Activated CD4-positive, alpha-beta T cell treated with anti-CD3 and anti-CD28 coated beads for 4 hours (primary cell): ENCODE measurements around the gene NSD1.

Source experiments
- DNase-seq, 2 donors: peaks; one replicate each; pipeline ENCODE4 v3.0.0-alpha.2; 2020

Gene NSD1

DNA sequence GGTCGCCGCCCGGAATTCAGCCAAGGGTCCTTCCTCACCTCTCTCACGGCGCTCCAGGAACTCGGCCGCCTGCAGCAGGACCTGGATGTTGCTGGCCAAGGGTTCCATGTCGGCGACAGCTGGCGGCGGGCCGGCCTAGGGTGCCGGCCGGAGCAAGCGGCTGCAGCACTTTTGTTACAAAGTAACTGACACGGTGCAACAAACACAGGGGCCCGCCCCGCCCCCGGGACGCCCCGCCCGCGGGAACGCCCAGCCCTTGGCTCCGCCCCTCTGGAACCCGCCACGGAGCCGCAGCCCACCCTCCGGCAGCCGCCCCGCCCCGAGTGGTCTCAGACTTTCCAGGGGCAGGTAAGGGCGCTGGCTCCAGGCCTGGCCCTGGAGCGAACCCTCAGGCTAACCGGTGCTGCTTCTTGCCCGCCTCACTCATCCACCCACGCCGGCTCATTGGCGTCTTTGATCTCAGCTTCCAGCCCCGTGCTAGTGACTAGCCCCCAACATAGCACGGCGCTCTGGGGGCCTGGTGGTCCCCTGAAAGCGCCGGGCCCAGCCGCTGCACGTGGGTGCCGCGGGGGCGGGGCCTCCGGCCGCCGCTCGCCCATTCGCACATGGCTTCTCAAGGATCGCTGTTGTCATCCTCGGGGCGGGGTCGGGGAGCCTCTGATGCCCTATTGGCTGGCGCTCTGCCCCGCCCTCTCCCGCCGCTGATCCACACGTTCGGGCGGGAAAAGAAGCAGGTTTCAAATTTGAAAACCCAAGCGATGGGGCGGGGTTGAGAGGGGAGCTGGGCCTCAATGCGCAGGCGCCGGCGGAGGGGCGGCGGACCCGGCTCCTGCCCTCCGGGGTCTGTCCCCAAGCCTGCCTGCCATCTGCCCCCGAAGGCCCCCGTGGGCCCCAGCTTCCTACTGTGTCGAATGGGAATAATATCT, 178.4 kb downstream of the NSD1 start, which contains the start of gene MXD3:
TSS of gene MXD3 (minus strand) at position 176 of the 926 bp plus-strand sequence. CDS start at position 108, 68 bp downstream.
- DNase-seq: peak; percentile 95 to 97

DNA sequence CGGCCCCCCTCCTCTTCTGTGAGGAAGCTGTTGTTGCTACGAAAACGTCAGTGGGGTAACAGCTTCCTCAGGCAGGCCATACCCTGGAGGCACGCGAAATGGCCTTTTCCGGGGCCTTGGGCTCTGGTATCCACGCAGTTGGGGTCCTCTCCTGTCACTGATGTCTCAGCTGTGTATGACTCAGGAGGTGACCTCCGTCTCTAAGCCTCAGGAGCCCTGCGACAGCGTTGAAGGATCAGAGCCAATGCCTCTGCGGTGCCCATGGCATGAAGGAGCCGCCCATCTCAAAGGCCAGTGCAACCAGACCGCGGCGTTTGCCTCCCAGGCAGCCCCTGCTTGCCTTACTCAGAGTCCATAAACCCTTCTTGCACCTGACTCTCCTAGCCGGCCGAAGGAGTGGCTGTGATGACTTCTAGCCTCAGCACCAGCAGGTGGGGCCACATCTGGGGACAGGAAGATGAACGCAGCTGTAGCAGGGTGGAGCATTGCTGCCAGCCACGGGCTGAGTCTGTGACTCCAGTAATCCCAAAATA, 179.1 kb downstream of the NSD1 start:
- DNase-seq: no peak

DNA sequence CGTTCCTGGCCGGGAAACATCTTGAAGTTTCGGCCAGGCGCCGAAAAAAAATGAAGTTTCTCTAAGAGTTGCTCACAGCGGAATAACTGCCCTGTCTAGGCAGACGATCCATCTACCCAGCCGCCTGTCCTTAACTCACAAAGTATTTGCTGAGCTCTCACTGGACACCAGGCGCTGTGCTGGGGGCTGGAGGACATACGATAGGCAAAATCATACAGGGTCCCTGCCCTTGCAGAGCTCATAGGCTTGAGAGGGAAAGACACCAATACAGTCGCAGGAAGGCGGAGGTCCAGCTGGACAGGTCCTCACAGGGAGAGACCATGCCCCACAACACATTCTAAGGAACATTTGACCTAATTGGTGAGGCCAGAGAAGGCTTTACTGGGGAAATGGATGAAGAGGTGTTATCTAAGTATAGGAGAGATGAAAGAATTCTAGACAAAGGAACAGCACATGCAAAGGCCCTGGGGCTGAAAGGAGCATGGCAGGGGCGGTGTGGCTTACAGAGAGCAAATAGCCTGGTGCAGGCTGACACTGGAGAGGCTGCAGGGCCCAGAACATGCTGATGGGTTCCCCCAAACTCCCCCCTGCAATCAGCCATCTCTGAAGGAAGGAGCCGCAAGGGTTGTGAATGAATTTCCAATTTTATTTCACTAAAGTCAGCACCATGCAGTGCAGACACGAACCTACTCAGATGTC, 180.1 kb downstream of the NSD1 start:
- no peak for DNase-seq

DNA sequence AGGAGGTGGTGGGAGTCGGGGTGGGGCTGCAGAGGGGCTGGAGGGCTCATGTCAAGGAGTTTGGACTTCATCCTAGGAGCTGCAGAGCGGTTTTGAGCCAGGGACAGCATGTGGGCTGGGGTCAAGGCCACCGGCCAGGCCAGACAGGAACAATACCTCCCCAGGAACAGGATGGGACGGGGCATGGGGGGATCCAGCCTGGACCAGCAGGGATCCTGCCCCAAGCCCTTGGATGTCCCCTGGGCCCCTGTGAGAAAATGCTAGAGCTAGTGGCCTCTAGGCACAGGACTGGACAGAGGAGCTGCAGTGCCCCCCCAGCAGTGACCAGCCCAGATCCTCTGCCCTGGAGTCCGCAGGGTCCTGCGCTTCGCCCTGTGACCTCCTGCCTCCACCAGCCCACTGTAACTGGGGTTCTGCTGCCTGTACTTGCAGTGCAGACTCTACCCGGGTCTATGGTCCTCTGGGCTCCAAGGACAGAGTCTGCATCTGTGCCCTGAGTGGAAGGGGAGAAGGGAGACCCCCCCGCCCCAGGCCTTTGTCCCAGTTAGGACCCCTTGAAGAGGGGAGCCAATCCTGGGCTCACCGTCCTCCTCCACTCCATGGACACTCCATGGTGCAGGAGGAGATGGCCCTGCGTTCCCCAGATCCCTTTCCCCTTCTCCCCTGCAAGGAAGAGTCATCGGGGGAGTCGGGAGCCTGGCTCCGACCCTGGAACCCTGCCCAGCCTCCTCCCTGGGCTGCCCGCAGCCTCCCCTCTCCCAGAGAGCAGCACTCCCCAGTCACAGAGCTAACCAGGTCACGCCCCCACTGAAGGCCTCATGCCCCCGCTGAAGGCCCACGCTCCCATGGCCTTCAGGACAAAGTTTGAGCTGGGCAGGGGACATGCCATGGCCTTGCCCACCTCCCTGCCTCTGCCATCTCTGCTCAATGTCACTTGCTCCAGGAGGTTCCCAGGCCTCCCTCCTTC, 181.1 kb downstream of the NSD1 start:
- no peak for DNase-seq

DNA sequence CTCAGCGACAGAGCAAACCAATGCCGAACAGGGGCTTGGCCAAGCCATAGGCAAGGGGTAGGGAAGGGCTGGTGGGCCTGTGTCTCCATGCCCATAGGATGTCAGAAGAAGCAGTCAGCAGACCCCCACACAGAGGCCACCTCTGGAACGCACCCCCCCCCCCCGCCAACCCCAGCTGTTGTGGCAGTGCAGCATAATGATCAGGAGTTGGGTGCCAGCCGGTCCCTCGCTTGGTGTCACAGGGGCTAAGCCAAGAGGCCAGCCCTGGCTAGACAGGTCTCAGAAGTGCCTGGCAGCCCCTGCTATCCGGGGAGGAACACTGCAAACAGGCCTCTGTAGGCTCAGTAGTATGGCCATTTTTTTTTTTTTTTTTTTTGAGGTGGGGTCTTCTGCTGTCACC, 181.8 kb downstream of the NSD1 start:
- no peak for DNase-seq

DNA sequence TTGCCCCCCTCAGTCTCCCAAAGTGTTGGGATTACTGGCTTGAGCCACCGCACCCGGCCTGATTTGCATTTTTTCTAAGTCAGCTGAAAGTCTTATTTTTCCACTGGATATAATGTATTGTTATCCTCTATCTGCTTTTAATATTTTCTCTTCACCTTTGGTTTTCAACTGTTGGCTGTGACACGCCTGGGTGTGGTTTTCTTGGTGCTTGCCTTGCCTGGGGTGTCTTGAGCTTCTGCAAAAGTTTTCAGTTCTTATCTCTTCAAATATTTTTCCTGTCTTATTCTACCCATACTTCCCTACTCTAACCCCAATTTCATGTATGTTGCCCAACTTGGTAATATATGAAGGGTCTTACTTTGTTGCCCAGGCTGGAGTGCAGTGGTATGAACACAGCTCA, 182.4 kb downstream of the NSD1 start:
- no peak for DNase-seq

DNA sequence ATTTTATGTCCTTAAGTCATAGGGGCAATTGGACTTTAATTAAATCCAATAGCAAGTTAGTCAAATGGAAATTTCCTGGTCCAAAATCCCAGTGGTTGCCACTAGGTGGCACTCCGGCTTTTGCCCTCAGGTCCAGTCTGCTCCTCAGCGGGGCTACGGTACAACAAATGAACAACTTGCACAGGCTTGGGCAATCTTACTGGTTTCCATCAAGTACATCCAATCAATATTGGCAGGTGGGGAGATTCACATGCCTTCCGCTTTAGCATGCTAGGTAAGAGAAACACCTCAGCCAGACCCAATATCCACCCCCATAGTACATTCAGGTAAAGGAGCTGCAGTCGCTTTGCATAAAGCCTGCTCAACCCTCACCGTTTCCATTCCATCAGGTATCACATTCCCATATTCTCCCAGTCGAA, 184.4 kb downstream of the NSD1 start:
- peak; percentile 70 to 75 for DNase-seq

DNA sequence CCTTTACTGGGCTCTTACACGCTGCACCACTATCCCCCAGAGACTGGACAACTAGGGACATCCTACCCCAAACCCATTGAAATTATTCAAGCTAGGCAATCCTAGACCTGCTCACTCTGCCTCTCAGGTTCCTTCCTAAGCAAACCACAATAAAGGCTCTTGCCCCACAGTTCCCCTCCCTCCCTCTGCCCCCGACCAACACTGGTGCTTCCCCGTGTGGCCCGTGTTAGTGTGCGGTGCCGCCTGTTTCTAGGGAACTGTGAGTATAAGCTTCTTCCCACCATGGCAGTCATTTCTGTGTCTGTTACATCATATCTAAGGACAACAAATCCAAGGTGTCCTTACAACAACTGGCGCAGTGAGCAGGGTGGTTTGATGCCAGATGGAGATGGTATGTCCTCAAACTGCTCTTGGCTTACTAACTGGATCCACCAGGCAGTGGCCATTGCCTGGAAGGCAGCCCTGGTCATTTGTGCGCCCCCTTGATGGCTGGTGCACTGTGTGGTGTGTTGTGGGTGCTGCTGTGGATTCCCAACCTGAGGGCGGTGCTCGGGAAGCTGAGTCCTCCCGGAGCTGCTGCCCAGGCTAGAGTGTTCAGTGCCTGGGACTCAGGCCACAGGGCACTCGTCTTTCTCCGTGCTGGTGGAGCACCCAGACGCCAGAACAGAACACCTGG, 186.5 kb downstream of the NSD1 start:
- no peak for DNase-seq

DNA sequence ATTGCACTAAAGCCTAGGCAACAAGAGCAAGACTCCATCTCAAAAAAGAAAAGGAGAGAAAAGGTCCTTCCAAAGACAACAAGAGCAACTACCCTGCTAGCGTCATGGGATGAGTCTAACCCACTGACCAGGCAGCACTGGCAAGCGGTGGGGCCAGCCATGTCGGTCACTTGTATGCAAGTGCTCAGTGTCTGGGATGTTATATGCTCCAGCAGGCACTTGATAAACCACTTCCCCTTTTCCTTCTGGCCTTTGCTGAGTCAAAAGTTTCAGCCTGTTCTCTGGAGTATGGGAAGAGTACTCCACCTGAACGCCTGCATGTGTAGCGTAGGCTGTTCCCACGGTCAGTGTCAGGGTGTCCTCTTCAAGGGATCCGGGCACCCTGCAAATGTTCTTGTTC, 187.3 kb downstream of the NSD1 start:
- no peak for DNase-seq

DNA sequence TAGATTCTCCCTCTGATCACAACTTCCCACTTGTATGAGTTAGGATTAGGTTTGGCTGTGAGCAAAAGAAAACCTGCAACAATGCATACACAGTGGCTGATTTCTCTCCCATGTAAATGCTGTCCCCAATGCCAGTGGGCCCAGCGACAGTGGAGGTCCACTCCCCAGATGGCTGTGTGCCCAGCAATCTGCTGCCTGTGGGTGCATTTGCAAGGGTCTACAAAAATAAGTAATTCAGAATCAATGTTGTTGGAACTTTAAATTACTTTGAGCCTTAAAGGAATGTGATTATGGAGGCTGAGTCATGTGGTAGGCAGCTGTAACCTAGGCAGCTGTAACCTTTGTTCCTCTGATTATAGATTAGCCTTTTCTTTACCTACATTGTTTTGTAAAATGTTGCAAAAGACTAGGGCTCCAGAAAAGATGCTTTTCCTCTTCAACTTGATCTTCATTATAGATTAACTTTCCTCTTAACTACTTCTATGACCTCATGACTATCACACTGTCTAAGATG, 192.4 kb downstream of the NSD1 start:
- DNase-seq: no peak

DNA sequence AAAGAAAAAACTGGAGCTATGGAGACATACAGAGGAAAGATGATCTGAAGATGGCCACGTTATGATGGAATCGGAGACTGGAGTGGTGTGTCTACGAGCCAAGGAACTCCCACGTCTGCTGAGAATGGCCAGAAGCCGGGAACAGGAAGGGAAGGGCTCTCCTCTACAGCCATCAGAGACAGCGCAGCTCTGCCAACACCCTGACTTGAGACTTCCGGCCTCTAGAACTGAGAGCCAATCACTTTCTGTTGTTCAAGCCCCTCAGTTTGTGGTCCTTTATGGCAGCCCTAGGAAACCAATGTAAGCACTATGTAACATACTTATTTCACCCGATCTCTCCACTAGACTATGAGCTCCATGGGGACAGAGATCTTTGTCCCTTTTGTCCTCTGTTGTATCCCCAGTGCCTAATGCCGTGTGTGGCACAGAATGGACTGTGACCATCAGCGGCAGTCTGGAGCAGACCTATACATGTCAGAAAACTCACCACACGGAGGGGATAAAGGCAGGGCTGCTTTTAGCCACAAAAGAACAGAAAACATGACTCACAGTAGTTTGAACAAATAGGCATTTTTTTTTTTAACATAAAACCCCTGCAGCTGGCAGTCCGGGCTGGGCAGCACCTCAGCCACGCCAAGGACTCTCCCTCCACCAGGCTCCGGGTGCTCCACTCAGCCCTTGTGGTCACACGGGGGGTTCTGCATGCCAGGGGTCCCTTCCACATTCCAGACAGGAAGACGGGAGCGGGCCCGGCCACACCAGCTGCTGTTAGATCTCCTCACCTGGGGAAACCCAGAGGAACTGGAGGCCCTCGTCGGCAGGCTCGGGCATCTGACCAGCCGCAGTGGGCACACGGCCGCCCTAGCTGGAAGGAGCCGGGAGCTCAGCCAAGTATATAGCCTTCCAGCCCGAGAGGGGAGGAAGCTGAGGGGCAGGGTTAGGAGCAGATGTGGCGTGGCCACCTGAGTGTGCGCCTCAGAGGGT, 194.3 kb downstream of the NSD1 start:
- DNase-seq: no peak

DNA sequence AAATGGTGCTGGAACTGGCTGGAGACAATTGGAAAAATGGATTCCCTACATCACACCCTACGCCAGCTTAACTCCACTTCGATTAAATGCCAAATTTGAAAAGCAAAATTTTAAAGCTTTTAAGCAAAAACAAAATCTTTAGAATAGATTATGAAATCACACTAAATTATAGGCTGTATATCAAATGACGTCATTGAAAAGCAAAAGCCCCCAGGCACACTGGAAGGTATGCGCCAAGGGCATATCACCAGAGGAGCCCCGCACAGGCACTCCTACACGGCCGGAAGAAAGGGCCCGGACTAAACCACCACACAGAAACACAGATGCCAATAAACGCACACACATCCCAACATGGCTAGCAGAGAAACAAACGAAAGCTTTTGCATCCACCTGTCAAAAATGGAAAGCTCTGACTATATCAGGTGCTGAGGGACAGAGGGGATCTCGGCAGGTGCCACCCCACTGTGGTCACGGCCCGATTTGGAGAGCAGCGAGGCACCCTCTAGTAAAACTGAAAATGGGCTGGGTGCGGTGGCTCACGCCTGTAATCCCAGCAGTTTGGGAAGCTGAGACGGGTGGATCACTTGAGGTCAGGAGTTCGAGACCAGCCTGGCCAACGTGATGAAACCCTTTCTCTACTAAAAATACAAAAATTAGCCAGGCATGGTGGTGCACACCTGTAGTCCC, 195.1 kb downstream of the NSD1 start:
- no peak for DNase-seq

DNA sequence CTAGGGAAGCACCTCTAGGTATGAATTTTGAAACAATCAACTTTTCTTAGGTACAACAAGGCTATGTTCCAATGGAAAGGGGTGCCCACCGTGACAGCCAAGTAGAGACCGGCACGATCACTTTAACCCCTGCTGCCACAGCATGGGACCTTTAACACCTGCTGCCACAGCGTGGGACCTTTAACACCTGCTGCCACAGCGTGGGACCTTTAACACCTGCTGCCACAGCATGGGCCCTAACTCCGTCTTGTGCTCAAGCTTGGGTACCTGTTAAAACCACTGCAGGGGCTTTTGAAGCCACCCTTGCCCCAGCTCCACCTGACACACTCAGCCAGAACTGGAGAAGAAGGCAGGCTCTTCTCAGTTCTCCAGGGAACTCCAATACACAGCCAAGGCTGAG, 196.3 kb downstream of the NSD1 start:
- DNase-seq: no peak

DNA sequence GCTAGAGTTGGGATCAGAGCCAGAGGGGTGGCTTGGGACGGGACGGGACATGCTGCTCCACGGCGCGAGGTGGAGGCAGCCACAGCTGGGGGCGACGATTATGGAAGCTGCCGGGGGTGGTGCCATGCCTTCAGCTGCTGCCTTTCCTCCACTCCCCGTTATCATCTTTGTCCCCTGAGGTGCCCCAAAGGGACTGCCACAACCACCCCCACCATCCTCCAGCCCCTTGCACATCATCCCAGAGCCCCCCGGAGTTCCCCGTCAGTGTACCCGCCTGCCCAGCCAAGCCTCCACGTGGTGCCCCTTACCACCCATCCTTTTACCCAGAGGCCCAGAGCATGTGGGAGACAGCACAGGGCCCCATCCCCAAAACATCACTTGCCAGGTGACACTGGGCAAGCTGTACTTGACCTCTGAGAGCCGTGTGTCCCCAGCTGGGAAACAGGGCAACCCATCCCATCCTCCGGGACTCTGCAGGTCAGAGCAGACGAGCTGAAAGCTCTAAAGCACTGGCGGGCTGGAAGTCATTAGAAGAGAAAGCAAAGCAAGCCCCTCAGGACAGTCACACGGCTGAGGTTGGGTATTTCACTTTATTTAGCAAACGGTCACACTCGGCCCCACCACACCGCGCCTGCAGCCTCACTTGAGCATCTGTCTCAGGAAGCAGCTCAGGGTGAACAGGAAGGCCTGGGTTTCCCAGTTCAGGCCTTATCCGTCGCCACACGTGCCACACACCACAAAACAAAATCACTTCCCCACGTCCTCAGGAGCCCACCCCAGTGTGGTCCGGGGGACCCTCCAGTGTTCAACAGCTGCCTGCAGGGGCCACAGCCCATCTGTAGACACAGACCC, 197.6 kb downstream of the NSD1 start:
- no peak for DNase-seq

DNA sequence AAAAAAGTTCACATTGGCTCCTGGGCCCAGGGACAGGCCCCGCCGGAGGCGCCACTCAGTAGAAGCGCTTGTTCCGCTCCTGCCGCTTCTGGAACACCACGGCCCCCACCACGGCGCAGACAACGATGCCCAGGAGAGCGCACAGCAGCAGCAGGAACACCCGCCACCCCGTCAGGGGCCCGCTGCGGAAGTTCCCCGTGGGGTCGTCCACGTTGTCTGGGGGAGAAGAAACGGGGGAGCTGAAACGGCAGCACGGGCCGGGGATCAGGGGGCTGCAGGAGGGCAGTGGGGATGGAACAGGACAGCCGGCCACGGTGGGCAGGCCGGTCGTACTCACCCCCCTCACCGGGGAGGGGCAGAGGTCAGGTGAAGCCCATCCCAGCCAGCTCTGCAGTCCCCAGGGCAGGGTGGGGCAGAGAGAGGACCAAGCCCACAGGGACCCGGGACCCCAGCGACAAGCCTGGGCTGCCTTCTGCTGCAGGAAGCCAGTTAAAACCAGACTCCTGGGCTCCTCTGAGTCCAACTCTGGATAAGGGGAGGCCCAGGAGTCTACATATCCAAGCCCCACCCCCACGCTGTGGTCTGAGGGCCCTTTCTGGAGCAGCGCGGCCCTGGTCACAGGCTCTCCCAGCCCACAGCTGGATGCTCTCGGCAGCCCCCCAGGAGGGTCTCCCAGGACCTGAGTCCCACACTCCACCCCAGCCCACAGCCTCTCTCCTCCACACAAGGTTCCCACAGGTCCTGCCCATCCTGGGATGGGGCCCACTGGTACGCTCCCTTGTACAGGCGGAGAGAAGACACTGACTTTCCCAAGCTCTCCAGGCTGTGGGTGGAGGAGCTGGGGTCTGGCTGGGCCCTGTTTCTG, 198.7 kb downstream of the NSD1 start:
- no peak for DNase-seq

DNA sequence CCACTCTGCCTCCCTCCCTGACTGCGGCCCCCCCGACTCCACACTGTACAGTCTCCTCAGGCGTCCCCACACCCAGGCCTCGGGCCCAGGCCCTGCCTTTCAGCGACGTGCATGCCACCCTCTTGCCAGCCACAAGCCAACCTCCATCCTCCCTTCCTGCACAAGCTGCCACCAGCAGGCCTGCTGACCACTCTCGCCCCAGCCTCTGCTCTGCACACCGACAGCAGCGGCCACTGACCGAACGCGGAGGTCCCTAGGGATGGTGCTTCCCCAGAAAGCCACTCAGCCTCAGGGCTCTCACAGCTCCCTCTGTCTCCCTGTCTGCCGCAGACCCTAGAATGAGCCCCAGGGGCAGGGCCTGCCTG, 199.3 kb downstream of the NSD1 start:
- DNase-seq: no peak

DNA sequence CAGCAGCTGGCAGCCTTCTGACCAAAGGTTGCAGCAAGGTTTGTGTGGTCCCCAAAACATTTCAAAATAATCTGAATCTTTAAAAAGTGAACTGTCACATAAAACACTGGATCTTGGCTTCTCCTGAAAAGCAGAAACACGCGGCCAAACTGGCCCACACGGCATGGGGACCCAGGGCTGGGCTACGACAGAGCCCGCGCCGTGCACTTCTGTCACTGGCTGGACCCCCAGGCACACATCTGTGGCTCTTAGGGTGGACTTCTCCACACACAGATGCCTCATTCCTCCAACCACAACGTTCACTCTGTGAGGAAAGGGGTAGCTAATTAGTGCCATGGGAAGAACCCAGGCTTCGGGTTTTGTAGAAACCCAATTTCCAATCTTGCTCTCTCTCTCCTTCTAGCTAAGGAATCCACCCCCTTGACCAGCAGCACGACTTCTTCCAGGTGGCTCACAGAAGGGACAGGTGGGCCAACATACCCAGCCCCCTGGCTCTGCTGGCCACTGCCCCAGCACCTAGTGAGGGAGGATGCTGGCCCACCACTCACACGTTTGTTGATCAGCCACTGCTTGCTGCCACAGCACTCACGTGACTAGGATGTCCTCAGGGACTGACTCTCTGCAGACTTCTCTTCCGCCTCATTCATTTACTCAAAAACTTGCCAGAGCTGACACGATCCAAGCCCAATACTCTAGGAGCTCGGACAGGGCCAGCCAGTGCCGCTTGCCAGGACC, 200.0 kb downstream of the NSD1 start:
- no peak for DNase-seq
